H1 (cell line): ENCODE data around the gene ARID1B. TPM values are rescaled to one million over a fixed set of nuclear protein-coding genes. Genes with fewer than 3 reads are reported as not detected.

Experiments used
- CBX8 ChIP-seq: fragments of 300-800, 300-1000 bp; sonication (generic); IDR thresholded peaks from 2 replicates; pipeline ENCODE4 v1.7.1; 2016; ENCODE audit warnings: low read depth, low read length, borderline replicate concordance
- EP300 ChIP-seq, 2 experiments: IDR thresholded peaks; 1 replicate in 1 of 2; 2 replicates in 1 of 2; pipeline ENCODE4 v1.6.1; 2011 to 2012; ENCODE audit warnings: low read depth in 2 of 2, low read length in 2 of 2, mild to moderate bottlenecking in 2 of 2, borderline replicate concordance in 1 of 2, inconsistent platforms in 1 of 2, moderate library complexity in 1 of 2
- RAD21 ChIP-seq, 2 experiments: IDR thresholded peaks in 1 of 2; conservative IDR thresholded peaks in 1 of 2; 2 replicates each; pipeline ENCODE4 v1.6.1; 2011; ENCODE audit warnings: low read depth in 2 of 2, low read length in 2 of 2, improper control_type of control experiment in 1 of 2, inconsistent platforms in 1 of 2, mild to moderate bottlenecking in 1 of 2, moderate library complexity in 1 of 2
- SAP30 ChIP-seq: fragments of 300-600 bp; sonication (generic); IDR thresholded peaks from 2 replicates; pipeline ENCODE4 v1.7.1; 2012; ENCODE audit warnings: low read length, moderate library complexity, mild to moderate bottlenecking, inconsistent platforms; ENCODE audit not compliant: insufficient read depth, insufficient replicate concordance
- TAF7 ChIP-seq: optimal IDR thresholded peaks from 2 replicates; pipeline ENCODE3; 2011; ENCODE audit warnings: low read depth, mild to moderate bottlenecking, inconsistent platforms, low read length, moderate library complexity, borderline replicate concordance
- polyA plus RNA-seq, 7 experiments: library from polyadenylated mRNA; depleted of rRNA in 3 of 7; stranded (reverse) in 5 of 7; unstranded in 2 of 7; fragments of >200 nt in 5 of 7; fragments of 200-250 nt in 2 of 7; gene quantifications; 1 replicate in 5 of 7; 2 replicates in 1 of 7; 4 replicates in 1 of 7; pipeline versions ENCODE4 v1.2.1 to v1.2.3, GENCODE V29; 2011 to 2013; ENCODE audit warnings: missing spikeins in 2 of 7, mixed read lengths in 2 of 7
- total RNA-seq: library from RNA; stranded (reverse); fragmentation: NEBNext Ultra II Directional; extraction: Animal tissue kit (Norgen Biotek cat#: 25700); gene quantifications from 2 replicates; pipeline ENCODE4 v1.2.1, GENCODE V29; 2021
- TF ChIP-seq, protein P1 (sequence below): IDR thresholded peaks from 2 replicates; pipeline ENCODE4 v1.6.1; 2012; ENCODE audit warnings: inconsistent platforms

ARID1B gene
- total and polyA plus RNA-seq, 2 of the 8 experiments (the other 6 are each of a cell fraction or from before 2014, with no cell fraction given), result 24.3 to 70.3 TPM

- no peak for TF ChIP-seq CBX8
- TF ChIP-seq RAD21 (IDR thresholded peaks at IDR 0.05 in 1 of 2, conservative IDR thresholded peaks at IDR 0.05 in 1 of 2; ENCODE audit: low read depth in 2 of 2, low read length in 2 of 2), result no peak
- TF ChIP-seq, protein P1, sequence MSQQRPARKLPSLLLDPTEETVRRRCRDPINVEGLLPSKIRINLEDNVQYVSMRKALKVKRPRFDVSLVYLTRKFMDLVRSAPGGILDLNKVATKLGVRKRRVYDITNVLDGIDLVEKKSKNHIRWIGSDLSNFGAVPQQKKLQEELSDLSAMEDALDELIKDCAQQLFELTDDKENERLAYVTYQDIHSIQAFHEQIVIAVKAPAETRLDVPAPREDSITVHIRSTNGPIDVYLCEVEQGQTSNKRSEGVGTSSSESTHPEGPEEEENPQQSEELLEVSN, result no peak
- TF ChIP-seq SAP30, result no peak
- TF ChIP-seq EP300 (IDR thresholded peaks at IDR 0.05; ENCODE audit: borderline replicate concordance in 1 of 2, low read depth in 2 of 2, low read length in 2 of 2), result no peak
- no peak for TF ChIP-seq TAF7
- TF ChIP-seq, all 59 proteins: peak for 0
These were observed 135.3 kb downstream of the ARID1B start (continued) for GRCh38 chr6:156912431-156912830.
